HFF-Myc (cell line): ENCODE measurements around the gene KRT6A.

Experiments
- DNase-seq: peaks from one replicate; pipeline ENCODE4 v3.0.0-alpha.2; 2011; ENCODE audit warnings: low read depth; ENCODE audit errors: extremely low read depth
- H3K4me3 ChIP-seq: replicated peaks from 2 replicates; pipeline ENCODE4 v1.5.1; 2011; ENCODE audit warnings: low read depth, mild to moderate bottlenecking, control low read depth, low read length
- CTCF ChIP-seq: IDR thresholded peaks from 2 replicates; pipeline ENCODE4 v1.5.1; 2012; ENCODE audit warnings: mild to moderate bottlenecking, low read depth, low read length, control low read depth; ENCODE audit errors: missing control alignments

Gene KRT6A

DNA sequence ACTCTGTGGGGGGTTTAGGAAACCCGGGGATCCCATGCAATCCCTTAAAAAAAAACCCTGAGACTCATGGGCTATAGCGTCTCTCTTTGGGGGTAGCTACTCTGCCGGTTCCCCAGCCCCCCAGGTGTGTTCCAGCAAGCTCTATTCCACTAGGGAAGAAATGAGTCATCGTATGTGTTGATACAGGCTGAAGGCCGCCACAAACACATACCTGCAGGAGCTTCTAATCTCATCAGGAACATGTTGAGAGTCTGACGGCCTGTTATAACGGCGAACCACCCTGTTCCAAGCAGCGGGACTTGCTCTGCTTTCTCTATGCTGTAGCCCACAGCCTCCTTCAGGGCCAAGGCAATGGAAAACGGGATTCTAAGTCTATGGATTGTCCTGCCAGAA is 28.1 kb upstream of the KRT6A start:
- no peak for TF ChIP-seq CTCF
- no peak overlapping the region for H3K4me3 ChIP-seq
- no peak for DNase-seq

GRCh38 chr12:52519826-52520662 is 27.0 kb upstream of the KRT6A start, which contains the start of gene KRT5:
KRT5 (minus strand) TSS chr12:52520394; CDS start chr12:52520296, 98 bp downstream.
- H3K4me3 ChIP-seq: no peak within 1 kb of the TSS
- TF ChIP-seq CTCF: no peak
- no peak for DNase-seq

- no peak for DNase-seq
- no peak for TF ChIP-seq CTCF
- H3K4me3 ChIP-seq: no peak overlapping the region
Observed at GRCh38 chr12:52519387-52519703, 26.3 kb upstream of the KRT6A start.

DNA sequence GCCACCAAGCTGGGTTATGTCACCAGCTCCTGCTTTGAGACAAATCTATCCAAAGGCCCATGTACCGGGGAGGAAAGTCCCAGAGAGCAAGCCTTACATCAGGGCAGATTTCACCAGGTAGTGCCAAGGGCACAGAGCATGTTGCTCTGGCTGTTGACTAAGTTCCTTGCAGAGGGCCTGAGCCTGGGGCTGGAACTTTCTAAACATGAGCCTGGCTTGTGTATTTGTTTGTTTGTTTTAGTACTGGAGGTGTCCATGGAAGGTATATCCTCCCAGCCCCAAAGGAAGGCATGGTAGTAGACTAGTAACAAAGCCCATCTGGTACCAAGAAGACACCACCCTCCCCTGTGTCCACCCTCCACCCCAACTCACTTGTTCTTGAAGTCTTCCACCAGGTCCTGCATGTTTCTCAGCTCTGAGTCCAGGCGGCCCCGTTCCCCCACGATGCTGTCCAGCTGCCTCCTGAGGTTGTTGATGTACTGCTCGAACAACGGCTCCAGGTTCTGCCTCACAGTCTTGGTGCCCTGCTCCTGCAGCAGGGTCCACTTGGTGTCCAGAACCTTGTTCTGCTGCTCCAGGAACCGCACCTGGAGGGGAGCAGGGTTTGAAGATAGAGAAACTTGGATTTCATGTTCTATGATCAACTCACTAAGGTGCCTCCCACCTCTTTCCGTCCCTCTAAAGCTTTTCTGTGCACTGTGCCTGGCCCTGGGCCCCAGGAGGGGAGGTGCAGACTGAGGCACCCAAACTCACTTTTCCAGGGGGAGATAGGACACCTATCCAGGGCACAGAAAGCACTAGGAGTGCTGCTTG is 25.7 kb upstream of the KRT6A start:
- no peak overlapping the region for H3K4me3 ChIP-seq
- no peak for DNase-seq
- no peak for TF ChIP-seq CTCF

DNA sequence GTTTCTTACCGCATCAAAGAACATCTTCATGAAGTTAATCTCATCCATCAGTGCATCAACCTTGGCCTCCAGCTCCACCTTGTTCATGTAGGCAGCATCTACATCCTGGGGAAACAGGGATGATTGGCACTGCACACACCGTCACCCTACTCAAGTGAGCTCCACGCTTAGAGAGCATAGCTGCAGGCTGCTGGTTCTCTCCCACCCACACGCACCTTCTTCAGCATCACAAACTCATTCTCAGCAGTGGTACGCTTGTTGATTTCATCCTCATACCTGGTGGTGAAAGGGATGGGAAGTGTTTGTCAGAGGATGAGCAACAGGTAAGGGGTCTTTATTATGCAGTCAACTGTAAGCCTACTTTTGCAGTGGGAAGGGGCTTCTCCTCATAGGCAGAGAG is 24.8 kb upstream of the KRT6A start:
- DNase-seq: no peak
- TF ChIP-seq CTCF: no peak
- no peak overlapping the region for H3K4me3 ChIP-seq

DNA sequence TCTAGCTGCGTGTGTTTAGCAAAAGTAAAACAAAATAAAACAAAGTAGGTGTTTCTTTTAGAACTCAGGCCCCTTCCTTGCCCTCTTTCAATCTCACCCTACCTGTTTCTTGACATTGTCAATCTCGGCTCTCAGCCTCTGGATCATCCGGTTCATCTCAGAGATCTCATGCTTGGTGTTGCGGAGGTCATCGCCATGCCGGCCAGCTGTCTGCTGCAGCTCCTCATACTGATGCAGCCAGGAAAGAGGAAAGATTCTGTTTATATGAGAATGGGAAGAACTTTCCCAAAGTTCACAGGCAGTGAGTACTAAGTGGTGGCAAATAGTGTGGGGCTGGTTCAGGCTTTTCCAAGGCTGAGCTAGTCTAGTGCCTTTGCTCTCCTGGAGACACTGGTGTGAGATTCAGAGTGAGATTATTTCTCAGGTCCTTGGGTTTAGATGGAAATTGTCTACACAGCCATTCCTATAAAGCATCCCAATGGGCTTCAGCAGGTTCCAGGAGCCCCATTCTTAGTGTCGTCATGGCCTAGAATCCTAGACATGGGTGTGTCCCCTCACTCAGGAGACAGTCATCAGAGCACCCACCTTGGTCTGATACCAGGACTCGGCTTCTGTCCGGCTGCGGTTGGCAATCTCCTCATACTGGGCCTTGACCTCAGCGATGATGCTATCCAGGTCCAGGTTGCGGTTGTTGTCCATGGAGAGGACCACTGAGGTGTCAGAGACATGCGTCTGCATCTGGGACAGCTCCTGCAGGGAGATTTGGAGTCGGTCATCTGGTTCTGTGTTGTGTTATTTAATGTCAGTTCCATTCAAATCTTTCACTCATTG is 24.2 kb upstream of the KRT6A start:
- no peak overlapping the region for H3K4me3 ChIP-seq
- no peak for DNase-seq
- TF ChIP-seq CTCF: no peak
